Activated T-helper 1 cell treated with anti-CD3 and anti-CD28 coated beads, Interleukin-2, amount 50 U/mL, for 16 hours (primary cell): Measurements from ENCODE around the gene LRRC27.
"Not testable (repeated sequence)": the region's sequence is repeated elsewhere in the genome, so short reads cannot be mapped to it uniquely, and the experiment has no call there.

ENCODE experiments used
- DNase-seq, 2 donors: peaks; one replicate each; pipeline ENCODE4 v3.0.0-alpha.2; 2020; ENCODE audit warnings: low read depth in 1 of 2, low spot score in 1 of 2

The LRRC27 gene

GRCh38 chr10:132314881-132315280 lies 17.1 kb upstream of the LRRC27 start:
- DNase-seq, result not testable (repeated sequence)

- DNase-seq, result no peak
Observed at GRCh38 chr10:132316133-132316532, 15.9 kb upstream of the LRRC27 start.

- DNase-seq, result not testable (repeated sequence)
Observed at GRCh38 chr10:132317477-132317876, 14.5 kb upstream of the LRRC27 start.

GRCh38 chr10:132319853-132320653 lies 11.9 kb upstream of the LRRC27 start:
- DNase-seq, result no peak

- no peak for DNase-seq
Observed at GRCh38 chr10:132320654-132321469, 11.1 kb upstream of the LRRC27 start.

- no peak for DNase-seq
Observed at GRCh38 chr10:132321726-132322125, 10.3 kb upstream of the LRRC27 start.

GRCh38 chr10:132322586-132323048 lies 9.4 kb upstream of the LRRC27 start:
- no peak for DNase-seq

GRCh38 chr10:132324186-132324585 lies 7.8 kb upstream of the LRRC27 start:
- DNase-seq, result no peak

GRCh38 chr10:132326344-132326889 lies 5.6 kb upstream of the LRRC27 start:
- no peak for DNase-seq

GRCh38 chr10:132326925-132327324 lies 5.1 kb upstream of the LRRC27 start:
- DNase-seq, result no peak

GRCh38 chr10:132328106-132328505 lies 3.9 kb upstream of the LRRC27 start:
- no peak for DNase-seq

GRCh38 chr10:132328738-132329137 lies 3.3 kb upstream of the LRRC27 start:
- no peak for DNase-seq

- no peak for DNase-seq
Observed at GRCh38 chr10:132329565-132330485, 2.2 kb upstream of the LRRC27 start.

GRCh38 chr10:132330486-132330833 lies 1.5 kb upstream of the LRRC27 start:
- DNase-seq, result no peak

GRCh38 chr10:132332433-132332754 lies 401 bp downstream of the LRRC27 start:
- no peak for DNase-seq

GRCh38 chr10:132333386-132333785 lies 1.4 kb downstream of the LRRC27 start:
- DNase-seq, result no peak

- DNase-seq, result no peak
Observed at GRCh38 chr10:132334631-132335188, 2.7 kb downstream of the LRRC27 start.

- DNase-seq, result no peak
Observed at GRCh38 chr10:132335189-132336063, 3.4 kb downstream of the LRRC27 start.

- no peak for DNase-seq
Observed at GRCh38 chr10:132336064-132336746, 4.2 kb downstream of the LRRC27 start.
